ENCODE data around the gene LRRC37A. TPM values are rescaled to one million over a fixed set of nuclear protein-coding genes. Genes with fewer than 3 reads are reported as not detected.
"Not testable (repeated sequence)": the region's sequence is repeated elsewhere in the genome, so short reads cannot be mapped to it uniquely, and the experiment has no call there.

Gene LRRC37A
- total RNA-seq, 1 experiment from 2014 or later = 1.2 TPM

- H3K27me3 ChIP-seq (ENCODE audit: insufficient read depth, low read length); POLR2A ChIA-PET; H3K4me2 ChIP-seq (ENCODE audit: low read length); RAD21 ChIA-PET (ENCODE audit: low non-redundant PET in 1 of 2, low total read pairs in 2 of 2, uncharacterized antibody in 2 of 2, unreplicated experiment in 2 of 2); H3K79me2 ChIP-seq (ENCODE audit: insufficient read depth, low read length); H3K9me2 ChIP-seq (ENCODE audit: insufficient read depth); H3K36me3 ChIP-seq (ENCODE audit: control insufficient read depth in 1 of 2, insufficient read depth in 2 of 2, low read length in 2 of 2); H4K20me1 ChIP-seq (ENCODE audit: insufficient read depth); DNase-seq (ENCODE audit: low read depth, low spot score); H3K9me3 ChIP-seq (ENCODE audit: control insufficient read depth in 1 of 2, insufficient read depth in 1 of 2, low read depth in 1 of 2, low read length in 2 of 2); H3K9ac ChIP-seq (ENCODE audit: low read length); CTCF ChIA-PET; H3K27ac ChIP-seq (ENCODE audit: low read depth, low read length); H3K4me3 ChIP-seq (replicated peaks in 1 of 2; ENCODE audit: low read depth in 1 of 2, low read length in 2 of 2); H2AFZ ChIP-seq (ENCODE audit: low read depth, low read length, poor library complexity, severe bottlenecking); BruUV-seq (replicated peaks); intact Hi-C loops (cut with micrococcal nuclease); H3K4me1 ChIP-seq (ENCODE audit: control insufficient read depth in 1 of 2, insufficient read depth in 2 of 2, low read length in 2 of 2): not testable (repeated sequence)
- peak; percentile 52 for ATAC-seq
Observed at GRCh38 chr17:46373418-46373817, 78.5 kb downstream of the LRRC37A start.

- intact Hi-C loops (cut with micrococcal nuclease); H3K27me3 ChIP-seq (ENCODE audit: insufficient read depth, low read length); H3K4me2 ChIP-seq (ENCODE audit: low read length); H2AFZ ChIP-seq (ENCODE audit: low read depth, low read length, poor library complexity, severe bottlenecking); RAD21 ChIA-PET (ENCODE audit: low non-redundant PET in 1 of 2, low total read pairs in 2 of 2, uncharacterized antibody in 2 of 2, unreplicated experiment in 2 of 2); BruUV-seq (replicated peaks); H3K9ac ChIP-seq (ENCODE audit: low read length); H3K36me3 ChIP-seq (ENCODE audit: control insufficient read depth in 1 of 2, insufficient read depth in 2 of 2, low read length in 2 of 2); DNase-seq (ENCODE audit: low read depth, low spot score); H3K79me2 ChIP-seq (ENCODE audit: insufficient read depth, low read length); H3K9me3 ChIP-seq (ENCODE audit: control insufficient read depth in 1 of 2, insufficient read depth in 1 of 2, low read depth in 1 of 2, low read length in 2 of 2); ATAC-seq; CTCF ChIA-PET; H3K4me1 ChIP-seq (ENCODE audit: control insufficient read depth in 1 of 2, insufficient read depth in 2 of 2, low read length in 2 of 2); H4K20me1 ChIP-seq (ENCODE audit: insufficient read depth); POLR2A ChIA-PET; H3K27ac ChIP-seq (ENCODE audit: low read depth, low read length); H3K9me2 ChIP-seq (ENCODE audit: insufficient read depth); H3K4me3 ChIP-seq (replicated peaks in 1 of 2; ENCODE audit: low read depth in 1 of 2, low read length in 2 of 2): not testable (repeated sequence)
Observed at GRCh38 chr17:46383118-46383517, 88.2 kb downstream of the LRRC37A start.

GRCh38 chr17:46385491-46385890, 90.6 kb downstream of the LRRC37A start:
- H2AFZ ChIP-seq (ENCODE audit: low read depth, low read length, poor library complexity, severe bottlenecking); H3K4me3 ChIP-seq (replicated peaks in 1 of 2; ENCODE audit: low read depth in 1 of 2, low read length in 2 of 2); H4K20me1 ChIP-seq (ENCODE audit: insufficient read depth); intact Hi-C loops (cut with micrococcal nuclease); DNase-seq (ENCODE audit: low read depth, low spot score); CTCF ChIA-PET; H3K27ac ChIP-seq (ENCODE audit: low read depth, low read length); H3K27me3 ChIP-seq (ENCODE audit: insufficient read depth, low read length); H3K9me3 ChIP-seq (ENCODE audit: control insufficient read depth in 1 of 2, insufficient read depth in 1 of 2, low read depth in 1 of 2, low read length in 2 of 2); BruUV-seq (replicated peaks); H3K4me2 ChIP-seq (ENCODE audit: low read length); POLR2A ChIA-PET; RAD21 ChIA-PET (ENCODE audit: low non-redundant PET in 1 of 2, low total read pairs in 2 of 2, uncharacterized antibody in 2 of 2, unreplicated experiment in 2 of 2); H3K36me3 ChIP-seq (ENCODE audit: control insufficient read depth in 1 of 2, insufficient read depth in 2 of 2, low read length in 2 of 2); H3K9ac ChIP-seq (ENCODE audit: low read length); ATAC-seq; H3K79me2 ChIP-seq (ENCODE audit: insufficient read depth, low read length); H3K4me1 ChIP-seq (ENCODE audit: control insufficient read depth in 1 of 2, insufficient read depth in 2 of 2, low read length in 2 of 2); H3K9me2 ChIP-seq (ENCODE audit: insufficient read depth): not testable (repeated sequence)

Other genes starting within 250 kb of the LRRC37A start
- 77.5 TPM for gene KANSL1, start 101.7 kb upstream of the LRRC37A start, total RNA-seq (2021; ENCODE audit: unreplicated experiment)
- gene ARL17B, start 66.6 kb downstream of the LRRC37A start, total RNA-seq (2021; ENCODE audit: unreplicated experiment) = 20.9 TPM
- gene LRRC37A2, start 217.3 kb downstream of the LRRC37A start, total RNA-seq (2021; ENCODE audit: unreplicated experiment) = 6.8 TPM

Measured in HCT116 (cell line).